ENCODE results near the gene UBAP1.
"Not testable (repeated sequence)": the region's sequence is repeated elsewhere in the genome, so short reads cannot be mapped to it uniquely, and the experiment has no call there.

UBAP1 gene

GRCh38 chr9:34178436-34179212 lies at the start of gene UBAP1:
TSS of gene UBAP1 (plus strand) at chr9:34179043. CDS start at chr9:34220915, 41,872 bp downstream.
- DNase-seq (ENCODE audit: low spot score in 2 of 2) (peak; percentile 85 to 96), ATAC-seq (peak; percentile 99)
- Mint-ChIP-seq H3K4me3 (peak within 1 kb of the TSS; percentile 87), H3K9me3 (no peaks in the 10 kb centered on the region), H3K4me1 (peaks cover 18% of the 10 kb centered on the region), H3K27ac (peak within 1 kb of the TSS; percentile 98), H3K36me3 (peaks cover 32% of the 10 kb centered on the region)

GRCh38 chr9:34131571-34131970 lies 47.3 kb upstream of the UBAP1 start:
- Mint-ChIP-seq H3K27ac (no peak overlapping the region), H3K4me1 (peaks cover 7% of the 10 kb centered on the region), H3K36me3 (peaks cover 4% of the 10 kb centered on the region), H3K4me3 (no peak overlapping the region), H3K9me3 (no peaks in the 10 kb centered on the region)
- ATAC-seq (no peak), DNase-seq (ENCODE audit: low spot score in 2 of 2) (no peak)

GRCh38 chr9:34133436-34133949 lies 45.4 kb upstream of the UBAP1 start:
- no peaks in the 10 kb centered on the region for H3K4me1 Mint-ChIP-seq
- ATAC-seq (no peak), DNase-seq (ENCODE audit: low spot score in 2 of 2) (no peak)
- H3K9me3 Mint-ChIP-seq: no peaks in the 10 kb centered on the region
- no peak overlapping the region for H3K4me3 Mint-ChIP-seq
- H3K36me3 Mint-ChIP-seq: no peaks in the 10 kb centered on the region
- H3K27ac Mint-ChIP-seq: no peak overlapping the region

- H3K36me3 Mint-ChIP-seq: no peaks in the 10 kb centered on the region
- no peak overlapping the region for H3K4me3 Mint-ChIP-seq
- no peak for DNase-seq (ENCODE audit: low spot score in 2 of 2)
- no peak overlapping the region for H3K27ac Mint-ChIP-seq
- no peaks in the 10 kb centered on the region for H3K4me1 Mint-ChIP-seq
- no peak for ATAC-seq
- no peaks in the 10 kb centered on the region for H3K9me3 Mint-ChIP-seq
These were observed 44.3 kb upstream of the UBAP1 start for GRCh38 chr9:34134521-34134920.

GRCh38 chr9:34138644-34139043 lies 40.2 kb upstream of the UBAP1 start:
- H3K4me3 Mint-ChIP-seq; H3K4me1 Mint-ChIP-seq; H3K9me3 Mint-ChIP-seq; ATAC-seq; H3K27ac Mint-ChIP-seq; H3K36me3 Mint-ChIP-seq; DNase-seq (ENCODE audit: low spot score in 2 of 2): not testable (repeated sequence)

- Mint-ChIP-seq H3K27ac (no peak overlapping the region), H3K36me3 (no peaks in the 10 kb centered on the region), H3K4me1 (no peaks in the 10 kb centered on the region), H3K9me3 (no peaks in the 10 kb centered on the region), H3K4me3 (no peak overlapping the region)
- DNase-seq (ENCODE audit: low spot score in 2 of 2) (no peak), ATAC-seq (no peak)
These were observed 39.2 kb upstream of the UBAP1 start for GRCh38 chr9:34139477-34140146.

- H3K4me3 Mint-ChIP-seq: no peak overlapping the region
- H3K4me1 Mint-ChIP-seq: no peaks in the 10 kb centered on the region
- ATAC-seq (no peak), DNase-seq (ENCODE audit: low spot score in 2 of 2) (no peak)
- no peaks in the 10 kb centered on the region for H3K36me3 Mint-ChIP-seq
- no peak overlapping the region for H3K27ac Mint-ChIP-seq
- H3K9me3 Mint-ChIP-seq: no peaks in the 10 kb centered on the region
These were observed 38.0 kb upstream of the UBAP1 start for GRCh38 chr9:34140853-34141252.

GRCh38 chr9:34143116-34143515 lies 35.7 kb upstream of the UBAP1 start:
- no peak for DNase-seq (ENCODE audit: low spot score in 2 of 2)
- Mint-ChIP-seq H3K9me3 (no peaks in the 10 kb centered on the region), H3K4me3 (no peak overlapping the region), H3K4me1 (no peaks in the 10 kb centered on the region), H3K27ac (no peak overlapping the region), H3K36me3 (no peaks in the 10 kb centered on the region)
- ATAC-seq: no peak

- no peaks in the 10 kb centered on the region for H3K4me1 Mint-ChIP-seq
- no peaks in the 10 kb centered on the region for H3K36me3 Mint-ChIP-seq
- H3K27ac Mint-ChIP-seq: peak overlapping the region; percentile 45
- DNase-seq (ENCODE audit: low spot score in 2 of 2): no peak
- H3K9me3 Mint-ChIP-seq: no peaks in the 10 kb centered on the region
- no peak overlapping the region for H3K4me3 Mint-ChIP-seq
- peak; percentile 74 for ATAC-seq
These were observed 33.7 kb upstream of the UBAP1 start for GRCh38 chr9:34145165-34145564.

GRCh38 chr9:34151398-34151797 lies 27.4 kb upstream of the UBAP1 start:
- no peak for ATAC-seq
- H3K4me1 Mint-ChIP-seq: no peaks in the 10 kb centered on the region
- no peaks in the 10 kb centered on the region for H3K9me3 Mint-ChIP-seq
- no peak for DNase-seq (ENCODE audit: low spot score in 2 of 2)
- H3K27ac Mint-ChIP-seq: no peak overlapping the region
- H3K36me3 Mint-ChIP-seq: no peaks in the 10 kb centered on the region
- no peak overlapping the region for H3K4me3 Mint-ChIP-seq

- DNase-seq (ENCODE audit: low spot score in 2 of 2) (no peak), ATAC-seq (no peak)
- H3K4me3 Mint-ChIP-seq: no peak overlapping the region
- no peaks in the 10 kb centered on the region for H3K4me1 Mint-ChIP-seq
- no peak overlapping the region for H3K27ac Mint-ChIP-seq
- H3K36me3 Mint-ChIP-seq: no peaks in the 10 kb centered on the region
- no peaks in the 10 kb centered on the region for H3K9me3 Mint-ChIP-seq
These were observed 24.8 kb upstream of the UBAP1 start for GRCh38 chr9:34154057-34154456.

GRCh38 chr9:34157318-34157717 lies 21.5 kb upstream of the UBAP1 start:
- Mint-ChIP-seq H3K4me1 (no peaks in the 10 kb centered on the region), H3K36me3 (no peaks in the 10 kb centered on the region), H3K27ac (no peak overlapping the region), H3K4me3 (no peak overlapping the region), H3K9me3 (no peaks in the 10 kb centered on the region)
- DNase-seq (ENCODE audit: low spot score in 2 of 2) (no peak), ATAC-seq (no peak)

GRCh38 chr9:34157898-34158297 lies 20.9 kb upstream of the UBAP1 start:
- Mint-ChIP-seq H3K4me3 (no peak overlapping the region), H3K36me3 (no peaks in the 10 kb centered on the region), H3K27ac (no peak overlapping the region), H3K4me1 (no peaks in the 10 kb centered on the region), H3K9me3 (no peaks in the 10 kb centered on the region)
- DNase-seq (ENCODE audit: low spot score in 2 of 2) (no peak), ATAC-seq (no peak)

GRCh38 chr9:34158362-34158869 lies 20.4 kb upstream of the UBAP1 start:
- Mint-ChIP-seq H3K27ac (no peak overlapping the region), H3K4me1 (peaks cover 3% of the 10 kb centered on the region), H3K36me3 (no peaks in the 10 kb centered on the region), H3K4me3 (no peak overlapping the region), H3K9me3 (no peaks in the 10 kb centered on the region)
- ATAC-seq: no peak
- DNase-seq (ENCODE audit: low spot score in 2 of 2): no peak

- Mint-ChIP-seq H3K27ac (no peak overlapping the region), H3K9me3 (no peaks in the 10 kb centered on the region), H3K4me1 (peaks cover 6% of the 10 kb centered on the region), H3K4me3 (no peak overlapping the region), H3K36me3 (no peaks in the 10 kb centered on the region)
- DNase-seq (ENCODE audit: low spot score in 2 of 2) (no peak), ATAC-seq (no peak)
These were observed 15.4 kb upstream of the UBAP1 start for GRCh38 chr9:34163434-34163833.

GRCh38 chr9:34169125-34169524 lies 9.7 kb upstream of the UBAP1 start:
- no peak for ATAC-seq
- no peaks in the 10 kb centered on the region for H3K9me3 Mint-ChIP-seq

More at GRCh38 chr9:34169125-34169524, 9.7 kb upstream of the UBAP1 start:
- DNase-seq (ENCODE audit: low spot score in 2 of 2): no peak
- no peak overlapping the region for H3K4me3 Mint-ChIP-seq
- H3K36me3 Mint-ChIP-seq: no peaks in the 10 kb centered on the region
- H3K27ac Mint-ChIP-seq: peak overlapping the region; percentile 37
- peaks cover 11% of the 10 kb centered on the region for H3K4me1 Mint-ChIP-seq

Data from stimulated activated effector memory CD8-positive, alpha-beta T cell treated with anti-CD3 and anti-CD28 coated beads, Interleukin-12 subunit alpha, Interleukin-12 subunit beta, amount 100 ng/mL, for 72 hours (primary cell).